ENCODE results near the gene WNT3.

DNA sequence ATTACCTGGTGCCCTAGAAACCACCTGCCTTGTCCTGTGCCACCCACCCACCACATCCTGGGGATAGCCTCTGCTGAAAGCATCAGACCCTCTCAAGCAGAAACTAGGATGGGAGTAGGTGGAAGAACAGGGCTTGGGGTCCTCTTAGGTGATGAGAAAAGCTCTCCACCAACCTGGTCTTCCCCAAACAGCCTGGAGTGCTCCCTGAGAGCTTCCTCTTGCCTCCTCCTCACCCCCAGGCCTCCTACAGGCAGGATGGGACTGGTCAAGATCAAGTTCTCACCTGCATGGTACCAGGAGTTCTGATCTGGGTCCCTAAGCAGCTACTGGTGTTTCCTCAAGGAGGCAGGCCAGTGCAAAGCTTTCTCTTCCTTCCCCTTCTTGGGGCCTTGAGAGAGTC is 48.3 kb upstream of the WNT3 start:
- TF ChIP-seq EP300 (IDR thresholded peaks at IDR 0.05; ENCODE audit: low read depth) (no peak), POLR2A (IDR thresholded peaks at IDR 0.05) (no peak), CTCF (IDR thresholded peaks at IDR 0.05) (no peak)

All from transverse colon (tissue), 3 donors.